Measurements from ENCODE around the gene OR10AD1.

GRCh38 chr12:48237162-48237561 is 34.1 kb upstream of the OR10AD1 start:
- no peak for TF ChIP-seq POLR2A (IDR thresholded peaks at IDR 0.05)
- no peak for TF ChIP-seq CTCF (IDR thresholded peaks at IDR 0.05)

Measured in right lobe of liver (tissue), 4 donors.